IgD-negative memory B cell (primary cell): ENCODE results near the gene ISLR2. TPM values are rescaled to one million over a fixed set of nuclear protein-coding genes. Genes with fewer than 3 reads are reported as not detected.

Source experiments
- H3K27ac Mint-ChIP-seq, 3 donors: one replicate each; pipeline ENCODE4 v1.8.0; 2020 to 2022; ENCODE audit warnings: mild to moderate bottlenecking in 3 of 3, mixed read lengths in 3 of 3, moderate library complexity in 1 of 3
- H3K27me3 Mint-ChIP-seq: one replicate; pipeline ENCODE4 v1.8.0; 2021; ENCODE audit warnings: mixed read lengths
- H3K36me3 Mint-ChIP-seq: one replicate; pipeline ENCODE4 v1.8.0; 2020; ENCODE audit warnings: mild to moderate bottlenecking, mixed read lengths
- H3K4me1 Mint-ChIP-seq, 3 donors: one replicate each; pipeline ENCODE4 v1.8.0; 2020 to 2022; ENCODE audit warnings: mixed read lengths in 3 of 3, mild to moderate bottlenecking in 1 of 3
- H3K4me3 Mint-ChIP-seq, 4 donors: one replicate each; pipeline ENCODE4 v1.8.0; 2020 to 2022; ENCODE audit warnings: mild to moderate bottlenecking in 4 of 4, mixed read lengths in 4 of 4, moderate library complexity in 3 of 4
- H3K9me3 Mint-ChIP-seq, 3 donors: one replicate each; pipeline ENCODE4 v1.8.0; 2020 to 2021; ENCODE audit warnings: mixed read lengths in 3 of 3, mild to moderate bottlenecking in 1 of 3
- polyA plus RNA-seq: library from polyadenylated mRNA; unstranded; fragments of 300-500 nt; fragmentation: Illumina TruSeq; gene quantifications from one replicate; pipeline ENCODE4 v1.2.3, GENCODE V29; 2021

Gene ISLR2
- polyA plus RNA-seq, 1 donor from 2014 or later = not detected

GRCh38 chr15:74123658-74124057, 6.7 kb upstream of the ISLR2 start:
- peaks cover 27 to 33% (median 31%) of the 10 kb centered on the region in 3 donors for H3K4me1 Mint-ChIP-seq
- H3K27ac Mint-ChIP-seq = peak overlapping the region in 2 of 3 donors; percentile 66 to 85
- H3K36me3 Mint-ChIP-seq = no peaks in the 10 kb centered on the region
- peaks cover 7% of the 10 kb centered on the region for H3K27me3 Mint-ChIP-seq
- H3K4me3 Mint-ChIP-seq = peak overlapping the region in 1 of 4 donors; percentile 39
- H3K9me3 Mint-ChIP-seq = no peaks in the 10 kb centered on the region

GRCh38 chr15:74124196-74124595, 6.2 kb upstream of the ISLR2 start:
- Mint-ChIP-seq H3K27me3 (peaks cover 13% of the 10 kb centered on the region), H3K4me1 (peaks cover 27 to 36% (median 36%) of the 10 kb centered on the region in 3 donors), H3K9me3 (no peaks in the 10 kb centered on the region), H3K27ac (peak overlapping the region in 1 of 3 donors; percentile 85), H3K4me3 (peak overlapping the region in 1 of 4 donors; percentile 37), H3K36me3 (peaks cover 2% of the 10 kb centered on the region)

- Mint-ChIP-seq H3K4me1 (peaks cover 27 to 39% (median 37%) of the 10 kb centered on the region in 3 donors), H3K27ac (peak overlapping the region in 1 of 3 donors; percentile 85), H3K27me3 (peaks cover 18% of the 10 kb centered on the region), H3K36me3 (peaks cover 2% of the 10 kb centered on the region), H3K9me3 (peaks cover 0 to 4% (median 0%) of the 10 kb centered on the region in 3 donors), H3K4me3 (no peak overlapping the region)
These were observed 5.6 kb upstream of the ISLR2 start for GRCh38 chr15:74124759-74125158.

GRCh38 chr15:74127255-74127953, 3.0 kb upstream of the ISLR2 start:
- Mint-ChIP-seq H3K27ac (peak overlapping the region in 1 of 3 donors; percentile 73), H3K27me3 (peaks cover 41% of the 10 kb centered on the region)

GRCh38 chr15:74127954-74128784, 2.2 kb upstream of the ISLR2 start:
- Mint-ChIP-seq H3K4me1 (peaks cover 11 to 23% (median 21%) of the 10 kb centered on the region in 3 donors), H3K4me3 (peak overlapping the region; percentile 44 to 85 (median 65)), H3K9me3 (peaks cover 0 to 8% (median 0%) of the 10 kb centered on the region in 3 donors), H3K36me3 (peaks cover 2% of the 10 kb centered on the region), H3K27ac (peak overlapping the region in 1 of 3 donors; percentile 73), H3K27me3 (peaks cover 44% of the 10 kb centered on the region)

More at GRCh38 chr15:74127255-74127953, 3.0 kb upstream of the ISLR2 start:
- Mint-ChIP-seq H3K4me1 (peaks cover 17 to 31% (median 28%) of the 10 kb centered on the region in 3 donors), H3K36me3 (peaks cover 2% of the 10 kb centered on the region), H3K4me3 (peak overlapping the region; percentile 44 to 85 (median 65)), H3K9me3 (peaks cover 0 to 8% (median 0%) of the 10 kb centered on the region in 3 donors)

GRCh38 chr15:74128785-74129585, 1.4 kb upstream of the ISLR2 start:
- peak overlapping the region; percentile 46 to 85 (median 66) for H3K4me3 Mint-ChIP-seq
- peaks cover 47% of the 10 kb centered on the region for H3K27me3 Mint-ChIP-seq
- peaks cover 0 to 8% (median 0%) of the 10 kb centered on the region in 3 donors for H3K9me3 Mint-ChIP-seq
- H3K27ac Mint-ChIP-seq = peak overlapping the region in 2 of 3 donors; percentile 73 to 92
- peaks cover 2% of the 10 kb centered on the region for H3K36me3 Mint-ChIP-seq
- H3K4me1 Mint-ChIP-seq = peaks cover 5 to 17% (median 17%) of the 10 kb centered on the region in 3 donors

GRCh38 chr15:74129586-74130154, 716 bp upstream of the ISLR2 start:
- Mint-ChIP-seq H3K27me3 (peaks cover 52% of the 10 kb centered on the region), H3K9me3 (peaks cover 0 to 8% (median 0%) of the 10 kb centered on the region in 3 donors), H3K36me3 (peaks cover 2% of the 10 kb centered on the region), H3K4me1 (peaks cover 0 to 17% (median 13%) of the 10 kb centered on the region in 3 donors), H3K4me3 (peak overlapping the region; percentile 46 to 83 (median 68)), H3K27ac (peak overlapping the region; percentile 73 to 95 (median 83))

- Mint-ChIP-seq H3K9me3 (peaks cover 0 to 8% (median 0%) of the 10 kb centered on the region in 3 donors), H3K4me1 (peaks cover 0 to 17% (median 13%) of the 10 kb centered on the region in 3 donors), H3K27me3 (peaks cover 61% of the 10 kb centered on the region), H3K4me3 (peak overlapping the region in 3 of 4 donors; percentile 7 to 78 (median 58)), H3K36me3 (peaks cover 2% of the 10 kb centered on the region), H3K27ac (peak overlapping the region; percentile 73 to 95 (median 89))
These were observed 652 bp downstream of the ISLR2 start for GRCh38 chr15:74130849-74131627.

GRCh38 chr15:74131628-74132413, 1.4 kb downstream of the ISLR2 start:
- H3K4me1 Mint-ChIP-seq = peaks cover 2 to 19% (median 17%) of the 10 kb centered on the region in 3 donors
- peaks cover 0 to 8% (median 0%) of the 10 kb centered on the region in 3 donors for H3K9me3 Mint-ChIP-seq
- H3K4me3 Mint-ChIP-seq = peak overlapping the region; percentile 7 to 80 (median 28)
- H3K36me3 Mint-ChIP-seq = peaks cover 2% of the 10 kb centered on the region
- peaks cover 64% of the 10 kb centered on the region for H3K27me3 Mint-ChIP-seq
- H3K27ac Mint-ChIP-seq = peak overlapping the region; percentile 73 to 95 (median 87)

GRCh38 chr15:74132681-74133651, 2.6 kb downstream of the ISLR2 start:
- Mint-ChIP-seq H3K27me3 (peaks cover 68% of the 10 kb centered on the region), H3K4me3 (peak overlapping the region in 2 of 4 donors; percentile 1 to 80), H3K9me3 (peaks cover 0 to 8% (median 0%) of the 10 kb centered on the region in 3 donors), H3K4me1 (peaks cover 8 to 20% (median 18%) of the 10 kb centered on the region in 3 donors), H3K27ac (peak overlapping the region; percentile 73 to 95 (median 85)), H3K36me3 (peaks cover 5% of the 10 kb centered on the region)

- Mint-ChIP-seq H3K27ac (peak overlapping the region in 2 of 3 donors; percentile 84 to 97), H3K4me3 (peak overlapping the region in 1 of 4 donors; percentile 68), H3K4me1 (peaks cover 8 to 19% (median 15%) of the 10 kb centered on the region in 3 donors), H3K27me3 (peaks cover 71% of the 10 kb centered on the region), H3K36me3 (peaks cover 5% of the 10 kb centered on the region), H3K9me3 (peaks cover 0 to 8% (median 0%) of the 10 kb centered on the region in 3 donors)
These were observed 3.5 kb downstream of the ISLR2 start for GRCh38 chr15:74133694-74134386.
